Nephron progenitor cell (in vitro differentiated cells): ENCODE data around the gene EYA2.

Experiments used
- DNase-seq: peaks from one replicate; pipeline ENCODE4 v3.0.0; 2021
- H3K27ac Mint-ChIP-seq: 2 replicates; pipeline ENCODE4 v1.8.0; 2021; ENCODE audit warnings: mild to moderate bottlenecking, moderate library complexity, mixed read lengths
- H3K27me3 Mint-ChIP-seq: 2 replicates; pipeline ENCODE4 v1.8.0; 2021; ENCODE audit warnings: mild to moderate bottlenecking, low read depth, mixed read lengths; ENCODE audit not compliant: poor library complexity
- H3K36me3 Mint-ChIP-seq: 2 replicates; pipeline ENCODE4 v1.8.0; 2021; ENCODE audit warnings: low read depth, mixed read lengths
- H3K4me1 Mint-ChIP-seq: 2 replicates; pipeline ENCODE4 v1.8.0; 2021; ENCODE audit warnings: mixed read lengths
- H3K4me3 Mint-ChIP-seq: 2 replicates; pipeline ENCODE4 v1.8.0; 2021; ENCODE audit warnings: mild to moderate bottlenecking, moderate library complexity, mixed read lengths
- H3K9me3 Mint-ChIP-seq: 2 replicates; pipeline ENCODE4 v1.8.0; 2021; ENCODE audit warnings: mild to moderate bottlenecking, moderate library complexity, mixed read lengths
- CTCF ChIP-seq: fragments of 200-600 bp; sonication (generic); IDR thresholded peaks from 2 replicates; pipeline ENCODE4 v1.5.0; 2021; ENCODE audit warnings: antibody characterized with exemption

Gene EYA2

GRCh38 chr20:47059536-47059935 lies 164.9 kb downstream of the EYA2 start:
- H3K4me3 Mint-ChIP-seq: no peak overlapping the region
- no peak for TF ChIP-seq CTCF
- peak overlapping the region; percentile 81 for H3K27ac Mint-ChIP-seq
- DNase-seq: no peak
- peaks cover 26% of the 10 kb centered on the region for H3K4me1 Mint-ChIP-seq
- H3K36me3 Mint-ChIP-seq: peaks cover 10% of the 10 kb centered on the region
- peaks cover 7% of the 10 kb centered on the region for H3K9me3 Mint-ChIP-seq
- H3K27me3 Mint-ChIP-seq: peaks cover 3% of the 10 kb centered on the region

DNA sequence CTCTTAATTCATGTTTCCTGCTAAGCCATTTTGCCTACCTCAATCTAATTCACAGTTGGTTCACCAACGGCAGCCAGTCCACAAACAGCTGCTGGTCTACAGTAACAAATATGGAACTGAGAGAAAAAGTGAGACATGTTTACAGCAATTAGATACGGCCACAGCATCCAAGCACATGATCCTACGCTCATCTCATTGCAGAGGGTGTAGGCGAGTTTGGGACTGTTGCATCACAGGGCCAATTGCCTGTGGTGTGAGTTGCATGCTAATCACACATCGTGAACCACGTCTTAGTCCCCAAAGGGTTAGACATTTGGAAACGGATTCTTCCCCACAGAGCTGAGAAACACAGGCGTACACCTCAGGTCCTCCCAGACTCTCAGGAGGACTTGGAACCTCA lies 166.9 kb downstream of the EYA2 start:
- Mint-ChIP-seq H3K4me3 (no peak overlapping the region), H3K27me3 (peaks cover 3% of the 10 kb centered on the region)
- DNase-seq: no peak

GRCh38 chr20:47062226-47062890 lies 167.7 kb downstream of the EYA2 start:
- TF ChIP-seq CTCF: no peak
- Mint-ChIP-seq H3K27ac (peak overlapping the region; percentile 11), H3K9me3 (peaks cover 33% of the 10 kb centered on the region), H3K36me3 (peaks cover 31% of the 10 kb centered on the region), H3K4me1 (peaks cover 25% of the 10 kb centered on the region), H3K4me3 (no peak overlapping the region), H3K27me3 (peaks cover 3% of the 10 kb centered on the region)
- DNase-seq: no peak

More for the DNA sequence above, 166.9 kb downstream of the EYA2 start:
- Mint-ChIP-seq H3K9me3 (peaks cover 25% of the 10 kb centered on the region), H3K4me1 (peaks cover 21% of the 10 kb centered on the region), H3K27ac (no peak overlapping the region), H3K36me3 (peaks cover 25% of the 10 kb centered on the region)
- no peak for TF ChIP-seq CTCF

DNA sequence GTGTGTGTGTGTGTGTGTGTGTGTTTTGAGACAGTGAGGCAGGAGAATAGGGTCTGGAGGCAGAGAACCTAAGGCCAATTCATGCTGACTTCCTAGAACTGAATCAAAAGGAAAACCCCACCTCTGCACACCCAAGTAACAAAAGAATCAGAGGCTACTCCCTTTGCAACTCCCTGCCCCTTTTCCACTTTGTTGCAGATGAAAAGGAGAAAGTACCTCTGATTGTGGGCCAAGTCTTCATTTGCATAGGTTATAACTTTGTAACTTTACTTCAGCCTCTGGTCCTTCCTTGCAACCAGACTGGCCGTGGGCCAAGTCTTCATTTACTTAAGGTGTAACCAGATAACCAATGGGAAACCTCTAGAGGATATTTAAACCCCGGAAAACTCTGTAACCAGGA lies 168.8 kb downstream of the EYA2 start:
- peaks cover 43% of the 10 kb centered on the region for H3K9me3 Mint-ChIP-seq
- no peak overlapping the region for H3K4me3 Mint-ChIP-seq
- peaks cover 40% of the 10 kb centered on the region for H3K36me3 Mint-ChIP-seq
- no peak overlapping the region for H3K27ac Mint-ChIP-seq
- H3K27me3 Mint-ChIP-seq: peaks cover 3% of the 10 kb centered on the region
- peaks cover 25% of the 10 kb centered on the region for H3K4me1 Mint-ChIP-seq
- TF ChIP-seq CTCF: no peak
- DNase-seq: no peak

GRCh38 chr20:47063808-47064207 lies 169.2 kb downstream of the EYA2 start:
- peaks cover 44% of the 10 kb centered on the region for H3K36me3 Mint-ChIP-seq
- no peak for TF ChIP-seq CTCF
- H3K9me3 Mint-ChIP-seq: peaks cover 47% of the 10 kb centered on the region
- DNase-seq: no peak
- H3K27ac Mint-ChIP-seq: no peak overlapping the region
- H3K27me3 Mint-ChIP-seq: peaks cover 3% of the 10 kb centered on the region
- H3K4me3 Mint-ChIP-seq: no peak overlapping the region
- peaks cover 25% of the 10 kb centered on the region for H3K4me1 Mint-ChIP-seq
